ENCODE results near the gene AQP6.

AQP6 gene

DNA sequence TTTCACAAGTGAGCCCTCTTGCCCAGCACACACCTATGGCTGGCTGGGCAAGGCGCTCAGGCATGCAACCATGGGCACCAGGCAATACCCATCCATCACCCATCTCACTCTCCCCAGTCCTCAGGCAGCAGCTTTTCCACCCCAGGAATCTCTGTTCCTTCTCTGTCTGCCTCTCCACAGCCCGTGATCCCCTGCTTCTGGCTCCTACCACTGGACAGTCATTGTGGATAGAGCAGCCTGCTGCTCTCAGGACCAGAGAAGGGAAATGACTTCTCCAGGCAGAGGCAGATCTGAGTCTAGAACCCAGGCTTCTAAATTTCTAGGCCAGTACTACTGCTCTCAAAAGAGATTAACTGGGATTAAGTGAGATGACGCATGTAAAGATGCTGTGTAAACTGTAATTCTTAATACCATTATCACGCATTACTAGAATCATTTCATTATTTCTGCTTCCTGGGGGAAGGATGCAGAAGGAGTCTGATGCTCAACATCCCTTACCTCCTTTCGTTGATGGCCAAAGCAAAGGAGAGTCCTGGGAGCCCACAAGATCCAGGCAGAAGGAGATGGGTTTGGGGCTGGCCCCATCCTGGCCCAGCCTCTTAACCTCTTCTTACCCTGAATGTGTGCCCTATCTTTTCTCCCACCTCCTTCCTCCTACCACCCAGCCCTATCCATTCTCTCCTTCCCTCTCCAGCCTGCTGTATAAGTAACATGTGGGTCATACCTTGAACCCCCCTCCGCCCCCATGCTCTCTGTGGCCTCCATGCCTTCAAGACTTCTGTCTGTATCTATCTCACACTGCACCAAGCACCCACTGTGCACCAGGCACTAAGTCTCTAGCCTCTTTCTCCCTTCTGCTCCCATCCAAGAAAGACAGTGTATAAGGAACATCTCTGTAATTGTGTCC, 15.8 kb upstream of the AQP6 start:
- no peak for DNase-seq (ENCODE audit: low read depth)

DNA sequence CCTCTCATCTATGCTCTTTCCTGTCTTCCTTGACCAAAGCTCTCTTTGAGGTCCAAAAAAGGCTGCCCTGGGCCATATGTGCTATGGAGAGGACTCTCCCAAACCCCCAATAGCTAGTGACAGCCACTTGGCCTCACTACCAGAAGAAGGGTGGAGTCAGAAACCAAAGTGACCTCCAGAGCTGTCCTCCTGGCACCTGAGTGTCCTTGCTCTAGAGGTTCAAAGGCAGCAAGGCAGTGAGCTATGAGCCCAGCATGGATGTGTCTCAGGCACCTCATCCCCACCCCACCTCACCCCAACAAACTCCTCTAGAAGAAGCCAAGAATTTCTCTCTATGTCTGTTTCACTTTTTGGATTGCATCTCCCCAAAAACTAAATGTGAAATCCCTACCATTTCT, 15.2 kb upstream of the AQP6 start:
- DNase-seq (ENCODE audit: low read depth): no peak

DNA sequence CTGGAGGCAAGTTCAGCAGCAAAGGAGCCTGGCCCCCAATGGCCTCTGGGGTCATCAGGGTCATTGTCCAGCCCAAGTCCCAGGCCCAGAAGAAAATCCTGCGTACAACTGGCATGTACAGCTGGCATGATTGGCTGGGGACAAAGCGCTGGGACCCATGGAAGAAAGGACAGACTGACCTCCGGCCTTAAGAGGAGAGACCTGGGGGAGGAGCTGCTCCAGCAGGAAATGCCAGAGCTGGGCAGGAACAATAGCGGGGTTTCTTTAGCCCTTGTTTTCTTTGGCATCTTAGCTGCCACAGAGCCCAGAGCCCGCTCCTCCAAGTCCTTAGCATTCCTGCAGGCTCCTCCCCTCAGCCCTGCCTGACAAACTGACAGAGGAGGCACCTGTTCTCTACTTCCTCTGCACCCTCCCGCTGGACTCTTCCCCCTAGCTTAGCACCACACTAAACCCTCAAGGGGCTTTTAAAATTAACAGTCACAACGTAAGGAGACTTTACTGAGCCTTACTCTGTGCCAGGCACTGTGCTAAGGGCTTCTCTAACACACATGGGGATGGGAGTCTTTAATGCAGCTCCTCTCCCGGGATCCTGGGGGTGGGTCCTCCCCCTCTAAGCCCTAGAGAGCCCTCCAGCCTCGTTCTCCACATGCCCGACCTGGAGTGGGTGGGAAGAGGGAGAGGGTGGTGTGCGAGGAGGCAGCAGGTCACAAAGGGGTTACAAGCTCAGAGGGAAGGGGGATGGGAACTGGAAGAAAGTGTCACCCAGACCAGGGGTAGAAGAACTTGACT, 12.9 kb upstream of the AQP6 start:
- DNase-seq (ENCODE audit: low read depth): no peak

DNA sequence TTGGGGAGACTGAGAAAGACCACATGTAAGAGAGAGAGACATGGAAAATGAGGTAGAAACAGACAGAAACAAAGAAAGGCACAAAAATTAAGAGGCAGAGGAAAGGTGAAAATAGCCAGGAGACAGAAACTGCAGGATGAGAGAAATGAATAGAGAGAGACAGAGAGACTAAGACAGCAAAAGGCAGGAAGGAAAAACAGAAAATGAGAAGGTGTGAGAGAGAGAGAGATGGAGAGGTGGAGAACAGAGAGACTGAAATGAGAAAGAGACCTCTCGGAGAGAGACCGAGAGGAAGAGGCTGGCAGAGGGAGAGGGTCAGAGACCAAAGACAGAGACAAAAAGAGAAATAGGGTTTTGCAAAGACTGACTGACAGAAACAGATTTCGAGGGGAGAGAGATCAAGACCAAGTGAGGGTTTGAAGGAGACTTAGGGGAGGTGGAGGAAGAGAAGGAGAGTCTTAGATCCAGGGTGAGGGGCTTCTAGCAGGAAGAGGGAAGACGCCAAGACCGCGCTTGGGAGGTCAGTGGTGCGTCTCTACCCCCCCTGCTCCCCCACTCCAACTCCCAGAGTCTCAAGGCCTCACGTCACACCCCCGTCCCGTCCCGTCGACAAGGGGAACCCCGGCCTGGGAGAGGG, 12.2 kb upstream of the AQP6 start:
- DNase-seq (ENCODE audit: low read depth): no peak

DNA sequence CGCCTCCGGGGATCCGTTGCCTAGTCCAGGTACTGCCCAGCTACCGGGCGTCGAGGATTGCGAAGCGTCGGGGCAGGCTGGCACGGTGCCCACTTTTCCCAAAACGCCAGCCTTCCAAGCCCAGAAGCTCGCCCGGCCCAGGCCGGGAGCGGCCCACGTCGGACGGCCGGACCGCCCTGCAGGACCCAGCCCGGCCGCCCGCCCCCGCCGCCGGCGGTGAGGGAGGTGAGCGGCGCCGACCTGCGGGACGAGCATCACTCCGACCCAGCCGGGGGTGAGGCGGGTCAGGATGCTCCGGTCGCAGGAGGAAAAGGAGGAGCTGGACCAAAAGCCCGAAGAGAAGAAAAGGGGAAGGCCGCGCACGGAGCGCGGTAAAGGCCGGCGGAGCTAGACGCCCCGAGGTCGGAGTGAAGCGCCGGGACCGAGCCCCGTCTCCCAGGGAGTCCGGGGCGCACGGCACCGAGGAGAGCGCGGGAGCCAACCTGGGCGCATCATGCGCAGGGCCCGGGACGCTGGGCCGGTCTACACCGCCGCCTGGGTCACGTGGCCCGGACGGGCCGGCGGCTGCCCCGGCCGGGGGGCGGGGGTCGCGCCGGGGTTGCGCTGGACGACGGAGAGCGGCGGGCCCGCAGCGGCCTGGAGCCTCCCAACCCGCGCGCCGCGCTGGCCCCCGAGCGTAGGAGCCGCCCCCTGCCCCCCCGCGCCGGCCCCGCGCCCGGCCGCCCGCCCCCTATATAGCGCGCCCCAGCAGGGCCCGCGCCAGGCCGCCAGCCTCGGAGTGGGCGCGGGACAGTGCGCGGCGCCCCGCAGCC, 11.4 kb upstream of the AQP6 start, which contains the start of gene AQP5:
Gene AQP5 (plus strand): TSS at position 762 of the 812 bp plus-strand sequence. CDS start 146 bp downstream, outside the sequence.
- no peak for DNase-seq (ENCODE audit: low read depth)

DNA sequence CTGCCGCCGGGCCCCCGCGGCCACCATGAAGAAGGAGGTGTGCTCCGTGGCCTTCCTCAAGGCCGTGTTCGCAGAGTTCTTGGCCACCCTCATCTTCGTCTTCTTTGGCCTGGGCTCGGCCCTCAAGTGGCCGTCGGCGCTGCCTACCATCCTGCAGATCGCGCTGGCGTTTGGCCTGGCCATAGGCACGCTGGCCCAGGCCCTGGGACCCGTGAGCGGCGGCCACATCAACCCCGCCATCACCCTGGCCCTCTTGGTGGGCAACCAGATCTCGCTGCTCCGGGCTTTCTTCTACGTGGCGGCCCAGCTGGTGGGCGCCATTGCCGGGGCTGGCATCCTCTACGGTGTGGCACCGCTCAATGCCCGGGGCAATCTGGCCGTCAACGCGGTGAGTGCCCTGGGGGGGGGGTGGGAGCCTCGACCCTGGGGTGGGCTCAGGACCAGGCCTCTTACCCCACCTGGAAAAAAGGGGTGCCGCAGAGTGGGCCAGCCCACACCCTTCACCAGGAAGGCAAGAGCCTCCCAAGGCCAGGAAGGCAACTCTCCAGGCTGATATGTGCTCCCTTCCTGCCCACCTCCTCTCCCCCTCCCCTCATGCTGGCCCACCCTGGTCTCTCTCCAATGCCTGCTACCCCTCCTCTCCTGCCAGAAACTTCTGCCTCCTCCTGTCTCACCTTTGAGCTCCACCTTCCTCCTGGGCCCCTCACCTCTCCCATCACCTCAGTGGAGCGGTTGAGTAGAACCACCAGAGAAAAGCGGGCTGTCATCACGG, 10.6 kb upstream of the AQP6 start:
- DNase-seq (ENCODE audit: low read depth): no peak

DNA sequence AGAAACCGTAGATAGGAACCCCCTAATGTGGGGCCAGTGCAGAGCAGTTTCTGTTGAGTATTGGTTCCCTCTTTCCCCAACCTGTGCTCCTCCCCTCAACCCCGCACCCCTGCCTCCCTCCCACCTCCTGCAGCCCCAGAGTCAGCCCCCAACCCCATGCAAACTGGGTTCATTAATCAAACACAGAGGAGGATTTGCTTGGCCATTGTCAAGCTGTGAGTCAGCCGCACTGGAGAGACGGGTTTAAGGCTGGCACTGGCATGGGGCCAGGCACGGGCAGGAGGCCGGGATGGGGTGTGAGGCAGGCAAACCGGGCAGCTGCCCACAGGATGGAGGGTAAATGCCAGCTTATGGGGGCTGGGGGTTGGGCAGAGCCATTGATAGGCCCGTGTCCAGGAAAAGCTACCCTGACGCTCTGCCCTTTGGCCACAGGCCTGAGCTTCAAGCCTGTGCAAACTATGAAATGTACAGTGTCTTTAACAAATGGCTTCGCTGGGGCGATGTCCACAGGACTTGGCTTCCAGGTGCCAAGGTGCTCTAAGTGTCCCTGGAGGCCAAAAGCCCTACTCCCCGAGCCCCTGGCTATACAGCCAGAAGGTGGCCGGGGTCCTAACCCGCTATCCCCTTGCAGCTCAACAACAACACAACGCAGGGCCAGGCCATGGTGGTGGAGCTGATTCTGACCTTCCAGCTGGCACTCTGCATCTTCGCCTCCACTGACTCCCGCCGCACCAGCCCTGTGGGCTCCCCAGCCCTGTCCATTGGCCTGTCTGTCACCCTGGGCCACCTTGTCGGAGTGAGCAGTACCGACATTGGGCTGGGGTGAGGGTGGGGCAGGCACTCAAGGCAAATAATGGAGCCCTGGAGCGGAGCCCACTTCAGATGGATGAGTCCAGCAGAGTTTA, 9.6 kb upstream of the AQP6 start:
- no peak for DNase-seq (ENCODE audit: low read depth)

DNA sequence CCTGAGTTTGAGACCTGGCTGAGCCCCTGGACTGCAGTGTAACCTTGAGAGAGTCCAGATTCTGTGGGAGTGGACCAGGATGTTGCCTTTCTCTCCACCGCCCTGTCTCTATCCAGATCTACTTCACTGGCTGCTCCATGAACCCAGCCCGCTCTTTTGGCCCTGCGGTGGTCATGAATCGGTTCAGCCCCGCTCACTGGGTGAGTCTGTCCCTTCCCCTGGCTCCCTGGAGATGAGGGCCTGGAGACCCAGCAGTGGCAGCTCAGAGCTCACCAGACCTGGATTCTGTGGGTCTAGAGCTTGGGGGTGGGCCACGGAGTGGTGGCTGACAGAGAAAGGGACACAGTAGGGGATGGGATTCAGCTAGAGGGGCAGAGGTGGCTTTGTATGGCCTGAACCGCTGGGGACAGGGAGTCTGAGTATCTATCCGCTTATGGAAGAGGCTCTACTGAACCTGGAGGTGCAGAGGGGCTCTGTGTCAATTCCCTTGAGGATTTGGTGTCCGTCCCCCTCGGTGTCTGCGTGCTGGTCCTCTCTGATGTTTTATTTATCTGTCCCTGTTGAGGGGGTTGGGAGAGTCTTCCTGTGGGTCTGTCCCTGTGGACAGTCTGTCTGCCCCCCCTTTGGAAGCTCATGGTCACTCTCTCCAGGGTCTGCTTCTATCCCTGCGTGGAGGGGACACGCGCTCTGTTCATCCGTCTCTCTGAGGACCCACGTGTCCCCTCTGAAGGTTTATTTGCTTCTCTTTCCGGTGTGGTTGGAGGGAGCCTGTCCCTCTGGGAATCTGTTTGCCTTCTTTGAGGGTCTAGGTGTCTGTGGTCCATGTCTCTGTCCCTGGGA, 8.6 kb upstream of the AQP6 start:
- DNase-seq (ENCODE audit: low read depth): no peak

DNA sequence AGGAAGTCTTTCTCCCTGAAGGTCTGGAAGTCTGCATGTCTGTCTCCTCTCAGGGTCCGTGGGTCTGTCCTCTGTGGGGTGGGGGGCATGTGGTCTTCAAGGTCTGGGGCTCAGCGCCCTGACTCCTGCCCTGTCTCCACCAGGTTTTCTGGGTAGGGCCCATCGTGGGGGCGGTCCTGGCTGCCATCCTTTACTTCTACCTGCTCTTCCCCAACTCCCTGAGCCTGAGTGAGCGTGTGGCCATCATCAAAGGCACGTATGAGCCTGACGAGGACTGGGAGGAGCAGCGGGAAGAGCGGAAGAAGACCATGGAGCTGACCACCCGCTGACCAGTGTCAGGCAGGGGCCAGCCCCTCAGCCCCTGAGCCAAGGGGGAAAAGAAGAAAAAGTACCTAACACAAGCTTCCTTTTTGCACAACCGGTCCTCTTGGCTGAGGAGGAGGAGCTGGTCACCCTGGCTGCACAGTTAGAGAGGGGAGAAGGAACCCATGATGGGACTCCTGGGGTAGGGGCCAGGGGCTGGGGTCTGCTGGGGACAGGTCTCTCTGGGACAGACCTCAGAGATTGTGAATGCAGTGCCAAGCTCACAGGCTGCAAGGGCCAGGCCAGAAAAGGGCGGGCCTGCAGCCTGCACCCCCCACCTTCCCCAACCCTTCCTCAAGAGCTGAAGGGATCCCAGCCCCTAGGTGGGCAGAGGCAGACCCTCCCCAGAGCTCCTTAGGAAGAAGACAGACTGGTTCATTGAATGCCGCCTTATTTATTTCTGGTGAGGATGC, 7.7 kb upstream of the AQP6 start:
- no peak for DNase-seq (ENCODE audit: low read depth)

DNA sequence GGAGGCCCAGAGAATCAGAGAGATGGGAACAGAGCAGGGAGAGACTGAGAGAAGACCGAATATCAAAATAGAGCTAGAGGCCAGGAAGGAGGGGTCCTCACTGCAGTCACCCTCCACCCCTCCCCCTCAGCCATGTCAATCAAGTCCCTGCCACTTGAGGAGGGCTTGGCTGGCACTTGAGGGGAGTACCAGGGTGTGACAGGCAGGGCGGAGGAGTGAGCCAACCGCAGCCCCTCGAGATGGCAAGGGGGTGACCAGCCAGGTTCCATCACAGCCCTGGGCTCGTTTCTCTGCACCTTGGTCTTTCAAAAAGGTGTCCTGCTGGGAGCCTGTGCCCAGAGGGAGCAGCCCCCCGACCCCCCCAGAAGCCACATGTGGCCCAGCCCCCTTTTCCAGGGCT, 6.9 kb upstream of the AQP6 start:
- no peak for DNase-seq (ENCODE audit: low read depth)

DNA sequence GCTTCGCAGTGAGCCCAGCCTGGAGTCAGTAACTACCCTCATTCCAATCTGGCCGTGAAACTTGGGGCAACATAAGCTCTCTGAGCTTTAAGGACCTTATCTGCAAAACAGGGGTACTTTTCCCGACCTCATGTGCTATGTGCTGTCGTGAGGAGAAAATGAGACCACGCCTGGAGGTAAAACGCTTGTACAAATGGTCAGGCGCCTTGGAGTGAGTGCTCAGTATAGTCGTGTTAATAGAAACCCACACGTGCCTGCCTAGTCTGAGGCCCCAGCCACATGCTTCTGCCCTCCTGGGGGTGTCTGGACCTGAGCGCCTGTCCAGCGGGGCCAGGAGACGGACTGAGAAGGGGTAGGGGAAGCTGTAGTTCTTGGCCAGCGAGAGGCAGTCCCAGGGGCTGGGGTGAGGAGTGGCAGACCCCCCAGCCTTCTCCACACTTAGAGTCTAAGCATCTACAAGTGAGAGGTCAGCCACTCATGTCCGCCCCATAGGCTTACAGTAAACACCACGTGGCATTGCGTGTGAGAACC, 6.2 kb upstream of the AQP6 start:
- no peak for DNase-seq (ENCODE audit: low read depth)

DNA sequence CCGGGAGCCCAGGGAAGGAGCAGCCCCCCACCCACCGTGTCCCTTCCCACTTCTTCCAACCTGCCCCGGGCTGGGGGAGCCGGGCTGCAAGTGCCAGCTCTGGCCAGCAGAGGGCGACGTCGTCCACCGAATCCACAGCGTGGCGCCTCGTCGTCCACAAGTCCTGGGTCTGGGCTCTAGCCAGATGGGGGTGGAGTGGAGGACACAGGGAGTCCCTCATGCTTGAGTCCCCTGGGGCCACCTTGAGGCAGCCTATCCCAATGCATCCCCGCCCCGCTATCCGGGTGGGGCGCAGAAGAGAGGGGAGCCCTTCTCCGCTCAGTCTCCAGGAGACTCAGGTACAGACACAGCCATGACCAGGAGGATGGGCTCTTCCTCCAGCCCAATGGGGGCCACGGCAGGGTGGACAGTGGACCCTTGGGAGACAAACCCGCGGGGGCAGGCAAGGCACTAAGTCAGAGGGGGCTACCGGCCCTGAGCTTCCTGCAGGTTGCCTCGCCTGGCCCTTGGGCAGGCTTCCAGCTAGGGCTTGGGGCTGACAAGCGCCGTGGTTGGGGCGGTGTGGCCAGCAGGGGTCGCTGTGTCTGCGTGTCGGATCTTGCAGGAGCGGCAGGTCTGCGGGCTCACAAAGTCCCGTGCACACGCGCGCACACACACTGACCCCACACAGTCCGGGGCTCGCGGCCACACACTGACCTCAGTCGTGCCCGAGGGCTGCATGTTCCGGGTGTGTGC, 5.5 kb upstream of the AQP6 start:
- DNase-seq (ENCODE audit: low read depth): peak; percentile 16

DNA sequence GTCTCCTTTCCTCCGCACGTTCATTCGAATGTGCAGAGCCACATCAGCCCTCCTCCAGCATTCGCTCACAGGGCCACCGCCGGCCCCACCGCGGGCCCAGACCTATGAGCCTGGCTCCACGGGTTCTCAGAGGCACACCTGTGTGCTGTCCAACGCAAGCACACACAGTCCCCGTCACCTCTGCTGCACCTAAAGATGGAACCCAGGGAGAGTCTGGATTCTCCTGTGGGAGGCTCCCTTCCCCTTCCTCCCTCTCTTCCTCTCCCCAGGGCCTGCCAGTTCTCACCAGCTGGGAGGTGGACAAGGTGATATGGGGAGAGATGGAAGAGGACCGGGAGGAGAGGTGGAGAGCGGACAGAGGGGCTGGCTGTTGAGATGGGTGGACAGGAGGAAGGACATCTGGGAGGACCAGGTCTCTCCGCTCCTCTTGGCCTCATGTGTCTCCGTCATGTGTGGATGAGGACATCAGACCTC, 4.9 kb upstream of the AQP6 start:
- DNase-seq (ENCODE audit: low read depth): no peak

DNA sequence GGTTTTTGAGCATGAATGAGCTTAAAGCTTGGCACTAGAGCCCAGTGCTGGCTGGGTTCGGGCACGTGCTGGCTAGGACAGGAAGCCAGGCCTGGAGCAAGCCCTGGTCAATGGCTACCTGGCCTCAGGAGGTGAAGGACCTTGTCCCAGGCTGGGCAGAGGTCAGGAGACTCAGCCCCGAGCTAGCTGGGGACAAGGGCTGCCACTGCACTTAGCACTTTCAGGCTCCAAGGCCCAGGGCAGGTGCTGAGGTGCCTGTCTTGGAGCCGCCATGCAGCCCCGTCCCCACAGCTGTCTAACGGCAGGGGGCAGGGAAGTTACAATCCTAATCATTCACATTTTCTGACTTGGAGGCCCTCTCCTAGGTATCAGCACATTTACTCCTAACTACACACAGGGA, 4.3 kb upstream of the AQP6 start:
- DNase-seq (ENCODE audit: low read depth): no peak

DNA sequence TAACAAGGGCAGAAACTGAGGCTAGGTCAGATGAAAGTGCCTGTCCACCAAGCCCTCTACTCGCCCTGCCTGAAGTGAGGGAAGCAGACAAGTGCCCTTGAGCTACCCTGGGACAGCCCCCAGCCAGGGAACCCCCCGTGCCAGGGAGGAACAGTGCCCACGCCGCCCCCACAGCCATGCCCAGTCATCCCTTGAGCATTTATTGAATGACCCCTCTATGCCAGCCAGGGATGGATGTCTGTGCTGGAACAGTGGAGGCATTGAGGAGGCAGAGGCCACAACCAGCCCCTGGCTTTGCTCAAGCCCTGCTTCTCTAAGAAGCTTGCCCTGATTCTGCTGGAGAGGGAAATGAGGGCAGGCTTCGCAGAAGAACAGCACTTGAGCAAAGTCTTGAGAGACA, 3.7 kb upstream of the AQP6 start:
- no peak for DNase-seq (ENCODE audit: low read depth)

DNA sequence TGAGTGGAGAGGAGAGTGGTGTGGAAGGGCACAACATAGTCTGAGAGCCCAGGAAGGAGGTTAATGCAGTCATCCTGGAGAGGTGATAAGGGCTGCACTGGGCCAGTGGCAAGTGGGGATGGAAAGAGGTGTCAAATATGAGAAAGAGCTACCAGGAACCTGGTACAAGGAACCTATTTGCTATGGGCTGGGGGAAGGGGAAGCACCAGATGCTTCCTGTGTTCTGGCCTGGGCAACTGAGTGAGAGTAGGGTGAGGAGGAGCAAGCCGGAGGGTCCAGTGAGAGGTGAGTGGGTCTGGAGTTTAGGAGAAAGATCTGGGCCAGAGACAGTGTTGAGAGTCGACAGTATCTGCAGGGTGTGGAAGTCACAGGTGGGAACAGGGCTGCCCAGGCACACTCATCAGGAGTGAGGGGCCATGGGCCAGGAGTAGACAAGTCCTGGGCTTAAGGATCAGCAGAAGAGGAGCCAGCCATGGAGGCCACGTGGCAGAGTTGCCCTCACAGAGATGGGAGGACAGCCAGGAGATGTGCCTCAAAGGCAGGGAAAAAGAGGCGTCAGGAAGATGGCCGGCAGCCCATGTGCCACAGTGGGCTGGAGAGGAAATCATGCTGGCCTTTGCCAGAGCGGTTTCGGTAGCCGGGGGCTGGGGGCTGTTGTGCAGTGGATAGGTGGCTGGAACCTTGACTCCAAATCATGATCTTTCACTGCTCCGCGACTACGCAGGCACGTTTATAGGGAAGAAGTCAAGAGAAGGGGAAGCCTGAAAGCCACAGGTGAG, 2.9 kb upstream of the AQP6 start:
- DNase-seq (ENCODE audit: low read depth): no peak

Data from GM04503 (cell line).